Measurements from ENCODE around the gene SHF.

- TF ChIP-seq EZH2 (IDR thresholded peaks at IDR 0.05; ENCODE audit: insufficient read depth, poor library complexity, severe bottlenecking) (no peak), EZH2phosphoT487 (IDR thresholded peaks at IDR 0.05; ENCODE audit: insufficient read depth, low read depth) (no peak)
Measured at GRCh38 chr15:45164914-45165313, 22.9 kb downstream of the SHF start.
